ENCODE measurements around the gene MED13L.

DNA sequence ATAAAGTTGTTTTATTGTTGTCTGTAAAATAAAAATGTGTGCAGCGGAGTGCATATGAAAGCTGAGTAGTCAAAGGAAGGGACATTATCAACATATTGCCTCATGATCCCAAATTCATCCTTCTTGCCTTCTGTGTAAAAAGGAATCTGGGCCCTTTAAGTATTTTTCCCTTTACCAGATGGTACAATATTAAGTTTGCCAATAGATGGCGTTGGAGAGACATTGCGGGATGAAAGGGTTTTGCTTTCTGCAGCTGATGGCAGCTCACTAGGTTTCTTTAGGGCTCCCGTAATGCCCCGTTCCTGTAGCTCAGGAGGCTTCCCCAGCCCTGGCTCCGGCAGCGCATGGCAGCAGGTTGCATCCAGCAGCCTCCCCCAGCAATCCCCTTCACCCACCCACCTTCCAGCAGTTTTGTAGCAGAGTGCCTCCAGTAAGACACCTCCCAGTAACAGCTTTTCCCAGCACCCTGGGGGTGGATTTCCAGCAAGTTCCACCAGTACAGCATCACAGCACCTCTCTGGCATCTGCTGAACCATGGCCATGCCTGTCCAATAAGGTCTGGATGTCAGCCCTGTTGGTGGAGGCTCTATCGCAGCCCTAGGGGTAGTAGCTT lies 354.4 kb downstream of the MED13L start:
- TF ChIP-seq, protein P1, sequence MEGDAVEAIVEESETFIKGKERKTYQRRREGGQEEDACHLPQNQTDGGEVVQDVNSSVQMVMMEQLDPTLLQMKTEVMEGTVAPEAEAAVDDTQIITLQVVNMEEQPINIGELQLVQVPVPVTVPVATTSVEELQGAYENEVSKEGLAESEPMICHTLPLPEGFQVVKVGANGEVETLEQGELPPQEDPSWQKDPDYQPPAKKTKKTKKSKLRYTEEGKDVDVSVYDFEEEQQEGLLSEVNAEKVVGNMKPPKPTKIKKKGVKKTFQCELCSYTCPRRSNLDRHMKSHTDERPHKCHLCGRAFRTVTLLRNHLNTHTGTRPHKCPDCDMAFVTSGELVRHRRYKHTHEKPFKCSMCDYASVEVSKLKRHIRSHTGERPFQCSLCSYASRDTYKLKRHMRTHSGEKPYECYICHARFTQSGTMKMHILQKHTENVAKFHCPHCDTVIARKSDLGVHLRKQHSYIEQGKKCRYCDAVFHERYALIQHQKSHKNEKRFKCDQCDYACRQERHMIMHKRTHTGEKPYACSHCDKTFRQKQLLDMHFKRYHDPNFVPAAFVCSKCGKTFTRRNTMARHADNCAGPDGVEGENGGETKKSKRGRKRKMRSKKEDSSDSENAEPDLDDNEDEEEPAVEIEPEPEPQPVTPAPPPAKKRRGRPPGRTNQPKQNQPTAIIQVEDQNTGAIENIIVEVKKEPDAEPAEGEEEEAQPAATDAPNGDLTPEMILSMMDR (IDR thresholded peaks at IDR 0.05): no peak
- no peak for TF ChIP-seq POLR2A (IDR thresholded peaks at IDR 0.05)

All from lower leg skin (tissue), 3 donors.